Mesenchymal stem cell (in vitro differentiated cells and primary cell): ENCODE data around the gene ATP10D.
A peak's percentile ranks its signal among the peaks of the same experiment; 100 is the strongest.

Experiments used
- DNase-seq: peaks from one replicate; pipeline ENCODE4 v3.0.0-alpha.2; 2013
- H2AFZ ChIP-seq: one replicate; pipeline ENCODE4 v1.6.1; 2013; ENCODE audit warnings: low read depth, mild to moderate bottlenecking, control low read depth, inconsistent platforms, low read length, moderate library complexity
- H2AK5ac ChIP-seq: 2 replicates; pipeline ENCODE4 v1.6.1; 2013; ENCODE audit warnings: low read length, moderate library complexity, mild to moderate bottlenecking, inconsistent platforms; ENCODE audit not compliant: severe bottlenecking
- H2BK120ac ChIP-seq: one replicate; pipeline ENCODE4 v1.6.1; 2013; ENCODE audit warnings: low read depth, mild to moderate bottlenecking, inconsistent platforms, low read length, moderate library complexity
- H2BK12ac ChIP-seq, 2 experiments: one replicate each; pipeline ENCODE4 v1.6.1; 2013; ENCODE audit warnings: inconsistent platforms in 2 of 2, low read length in 2 of 2, mild to moderate bottlenecking in 2 of 2, moderate library complexity in 2 of 2, control low read depth in 1 of 2
- H2BK15ac ChIP-seq: one replicate; pipeline ENCODE4 v1.6.1; 2013; ENCODE audit warnings: mild to moderate bottlenecking, low read depth, inconsistent platforms; ENCODE audit not compliant: poor library complexity, severe bottlenecking
- H2BK5ac ChIP-seq: 2 replicates; pipeline ENCODE4 v1.6.1; 2013; ENCODE audit warnings: low read depth, mild to moderate bottlenecking, low read length, control low read depth, inconsistent platforms; ENCODE audit not compliant: poor library complexity, severe bottlenecking
- H3K14ac ChIP-seq, 2 experiments: one replicate each; pipeline ENCODE4 v1.6.1; 2013; ENCODE audit warnings: inconsistent platforms in 2 of 2, low read length in 2 of 2, control low read depth in 1 of 2, mild to moderate bottlenecking in 1 of 2, moderate library complexity in 1 of 2
- H3K18ac ChIP-seq, 2 experiments: one replicate each; pipeline ENCODE4 v1.6.1; 2013; ENCODE audit warnings: inconsistent platforms in 2 of 2, low read length in 2 of 2, control low read depth in 1 of 2, low read depth in 1 of 2, mild to moderate bottlenecking in 1 of 2
- H3K23ac ChIP-seq, 2 experiments: one replicate each; pipeline ENCODE4 v1.6.1; 2013; ENCODE audit warnings: inconsistent platforms in 2 of 2, low read length in 2 of 2, mild to moderate bottlenecking in 2 of 2, moderate library complexity in 2 of 2, control low read depth in 1 of 2
- H3K27ac ChIP-seq: 2 replicates; pipeline ENCODE4 v1.5.1; 2013; ENCODE audit warnings: mild to moderate bottlenecking, moderate library complexity, low read length, control low read depth, inconsistent platforms; ENCODE audit not compliant: poor library complexity, severe bottlenecking
- H3K27me3 ChIP-seq, 2 experiments: 2 replicates each; pipeline versions ENCODE4 v1.6.1 to v1.7.0; 2013; ENCODE audit warnings: low read length in 2 of 2, mild to moderate bottlenecking in 2 of 2, moderate library complexity in 2 of 2, control low read depth in 1 of 2, inconsistent platforms in 1 of 2; ENCODE audit not compliant: control insufficient read depth in 1 of 2, insufficient read depth in 1 of 2
- H3K36me3 ChIP-seq, 2 experiments: 2 replicates each; pipeline versions ENCODE4 v1.6.1 to v1.7.0; 2013; ENCODE audit warnings: low read length in 2 of 2, control low read depth in 1 of 2, inconsistent platforms in 1 of 2, low read depth in 1 of 2, mild to moderate bottlenecking in 1 of 2; ENCODE audit not compliant: insufficient read depth in 2 of 2, control insufficient read depth in 1 of 2
- H3K4ac ChIP-seq, 2 experiments: one replicate each; pipeline ENCODE4 v1.6.1; 2013; ENCODE audit warnings: inconsistent platforms in 2 of 2, low read length in 2 of 2, mild to moderate bottlenecking in 2 of 2, moderate library complexity in 2 of 2, control low read depth in 1 of 2, low read depth in 1 of 2
- H3K4me1 ChIP-seq: 2 replicates; pipeline ENCODE4 v1.6.1; 2013; ENCODE audit warnings: low read depth, low read length, control low read depth; ENCODE audit not compliant: control insufficient read depth, insufficient read depth
- H3K4me2 ChIP-seq: 2 replicates; pipeline ENCODE4 v1.6.1; 2013; ENCODE audit warnings: low read length, mild to moderate bottlenecking, inconsistent platforms; ENCODE audit not compliant: poor library complexity, severe bottlenecking
- H3K4me3 ChIP-seq, 2 experiments: 2 replicates each; pipeline versions ENCODE4 v1.5.1 to v1.7.0; 2013; ENCODE audit warnings: low read length in 2 of 2, mild to moderate bottlenecking in 2 of 2, control low read depth in 1 of 2, low read depth in 1 of 2; ENCODE audit not compliant: insufficient read depth in 1 of 2
- H3K79me1 ChIP-seq: replicated peaks from 2 replicates; pipeline ENCODE4 v1.6.1; 2013; ENCODE audit warnings: mild to moderate bottlenecking, control low read depth, low read length, inconsistent platforms; ENCODE audit not compliant: poor library complexity, severe bottlenecking
- H3K9ac ChIP-seq: 2 replicates; pipeline ENCODE4 v1.7.0; 2013; ENCODE audit warnings: mild to moderate bottlenecking, low read length, moderate library complexity
- H3K9me3 ChIP-seq: 2 replicates; pipeline ENCODE4 v1.7.0; 2013; ENCODE audit warnings: mild to moderate bottlenecking, low read length; ENCODE audit not compliant: control insufficient read depth
- H4K8ac ChIP-seq: one replicate; pipeline ENCODE4 v1.6.1; 2013; ENCODE audit warnings: inconsistent platforms, mild to moderate bottlenecking, low read length, moderate library complexity
- H4K91ac ChIP-seq: one replicate; pipeline ENCODE4 v1.6.1; 2013; ENCODE audit warnings: mild to moderate bottlenecking, low read length, inconsistent platforms
- WGBS: methylation state at CpG from one replicate; pipeline ENCODE4 v1.1.7; 2013; ENCODE audit warnings: mixed read lengths; 5-methylcytosine and 5-hydroxymethylcytosine counted together

ATP10D gene

DNA sequence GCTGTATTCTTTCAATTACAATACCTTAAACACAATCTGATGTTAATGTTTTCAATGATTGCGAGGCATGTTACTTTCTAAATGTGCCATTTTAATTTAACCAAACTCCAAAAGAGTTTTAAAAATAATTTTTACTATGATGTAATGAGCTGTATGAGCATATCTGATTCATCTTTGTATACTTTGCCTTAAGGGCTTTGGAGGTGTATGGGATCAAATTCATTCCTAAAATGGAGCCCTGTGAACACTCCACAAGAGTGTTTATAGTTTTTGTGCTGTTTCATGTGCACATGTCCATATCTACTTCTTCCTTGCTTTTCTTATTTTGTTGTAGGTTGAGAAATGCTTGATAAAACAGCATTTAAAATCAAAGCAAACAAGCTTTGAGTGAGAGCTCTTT is 82.4 kb downstream of the ATP10D start:
- Histone ChIP-seq H2BK15ac (no peak overlapping the region), H2BK5ac (no peak overlapping the region), H3K4me3 (no peak overlapping the region), H3K4ac (no peak overlapping the region), H2AFZ (no peak overlapping the region), H4K91ac (no peak overlapping the region), H2AK5ac (no peak overlapping the region), H3K4me1 (peaks cover 2% of the 10 kb centered on the region), H2BK120ac (no peak overlapping the region), H3K9ac (no peak overlapping the region), H3K18ac (no peak overlapping the region), H3K36me3 (peaks cover 11 to 47% of the 10 kb centered on the region in 2 experiments), H3K79me1 (peaks cover 4% of the 10 kb centered on the region), H3K14ac (no peak overlapping the region), H3K9me3 (no peaks in the 10 kb centered on the region), H3K23ac (no peak overlapping the region), H4K8ac (no peak overlapping the region), H2BK12ac (no peak overlapping the region), H3K27me3 (no peaks in the 10 kb centered on the region), H3K27ac (no peak overlapping the region), H3K4me2 (no peak overlapping the region)
- WGBS, result no CpG with 5 or more reads among the region's 1 CpG
- DNase-seq, result no peak

- Histone ChIP-seq H3K27me3 (no peaks in the 10 kb centered on the region), H3K9me3 (no peaks in the 10 kb centered on the region), H4K91ac (no peak overlapping the region), H2AK5ac (no peak overlapping the region), H2BK5ac (no peak overlapping the region), H3K79me1 (peaks cover 4% of the 10 kb centered on the region), H3K4me1 (no peaks in the 10 kb centered on the region), H3K4me2 (no peak overlapping the region), H4K8ac (no peak overlapping the region), H3K23ac (no peak overlapping the region), H3K4me3 (no peak overlapping the region), H3K14ac (no peak overlapping the region), H3K18ac (no peak overlapping the region), H2AFZ (no peak overlapping the region), H3K4ac (no peak overlapping the region), H3K9ac (no peak overlapping the region), H2BK120ac (no peak overlapping the region), H2BK15ac (no peak overlapping the region), H3K36me3 (peaks cover 24 to 71% of the 10 kb centered on the region in 2 experiments), H3K27ac (no peak overlapping the region), H2BK12ac (no peak overlapping the region)
- no peak for DNase-seq
Observed at GRCh38 chr4:47570816-47571215, 85.7 kb downstream of the ATP10D start.

GRCh38 chr4:47572981-47573380 is 87.9 kb downstream of the ATP10D start:
- Histone ChIP-seq H4K8ac (no peak overlapping the region), H3K79me1 (peaks cover 2% of the 10 kb centered on the region), H2BK5ac (no peak overlapping the region), H3K27ac (no peak overlapping the region), H3K27me3 (no peaks in the 10 kb centered on the region), H2BK15ac (no peak overlapping the region), H2AFZ (no peak overlapping the region), H3K9me3 (no peaks in the 10 kb centered on the region), H3K9ac (no peak overlapping the region), H3K4ac (no peak overlapping the region), H3K14ac (no peak overlapping the region), H3K36me3 (peaks cover 24 to 85% of the 10 kb centered on the region in 2 experiments), H3K23ac (no peak overlapping the region), H3K4me1 (no peaks in the 10 kb centered on the region), H3K4me3 (no peak overlapping the region), H2BK120ac (no peak overlapping the region), H2AK5ac (no peak overlapping the region), H3K18ac (no peak overlapping the region), H2BK12ac (no peak overlapping the region), H4K91ac (no peak overlapping the region), H3K4me2 (no peak overlapping the region)
- DNase-seq, result no peak
- 96% methylated on average over 2 of the region's 3 CpGs for WGBS

GRCh38 chr4:47577779-47578553 is 92.9 kb downstream of the ATP10D start:
- Histone ChIP-seq H3K36me3 (peaks cover 14 to 92% of the 10 kb centered on the region in 2 experiments), H2BK120ac (no peak overlapping the region)

More at GRCh38 chr4:47577779-47578553, 92.9 kb downstream of the ATP10D start:
- no peak overlapping the region for H3K4me2 ChIP-seq
- no peaks in the 10 kb centered on the region for H3K79me1 ChIP-seq
- no peak overlapping the region for H2AFZ ChIP-seq
- no peak overlapping the region for H3K4me3 ChIP-seq
- H3K4me1 ChIP-seq, result no peaks in the 10 kb centered on the region
- H2BK12ac ChIP-seq, result no peak overlapping the region
- H4K91ac ChIP-seq, result no peak overlapping the region
- no peak overlapping the region for H3K18ac ChIP-seq
- WGBS, result 82% methylated on average over 7 of the region's 7 CpGs
- H3K9ac ChIP-seq, result no peak overlapping the region
- H3K14ac ChIP-seq, result no peak overlapping the region
- H2BK15ac ChIP-seq, result no peak overlapping the region
- no peak overlapping the region for H2BK5ac ChIP-seq
- DNase-seq, result peak; percentile 34
- H2AK5ac ChIP-seq, result no peak overlapping the region
- no peak overlapping the region for H3K4ac ChIP-seq
- H4K8ac ChIP-seq, result no peak overlapping the region
- no peaks in the 10 kb centered on the region for H3K27me3 ChIP-seq
- no peak overlapping the region for H3K23ac ChIP-seq
- no peak overlapping the region for H3K27ac ChIP-seq
- H3K9me3 ChIP-seq, result no peaks in the 10 kb centered on the region
